GM18505 (cell line): ENCODE results near the gene EIF1AD.

Experiments
- ATAC-seq: cut with Tn5 transposase; IDR thresholded peaks from one replicate; pipeline ENCODE4 v1.9.1; 2021; ENCODE audit not compliant: unreplicated experiment
- POLR2A ChIP-seq: IDR thresholded peaks from 4 replicates; pipeline ENCODE4 v1.6.1; 2011; ENCODE audit warnings: borderline replicate concordance; ENCODE audit not compliant: insufficient read depth, insufficient read length; ENCODE audit errors: extremely low read depth

The EIF1AD gene

GRCh38 chr11:66001942-66002647, at the start of gene EIF1AD, which contains the start of gene BANF1:
TSS of gene EIF1AD (minus strand) at chr11:66002157. CDS start at chr11:66000389, 1,768 bp downstream.
TSS of gene BANF1 (plus strand) at chr11:66002503. CDS start at chr11:66003251, 748 bp downstream.
- peak; percentile 68 for ATAC-seq
- peak; percentile 85 for TF ChIP-seq POLR2A

GRCh38 chr11:66051371-66051765, 49.4 kb upstream of the EIF1AD start:
- ATAC-seq, result no peak
- no peak for TF ChIP-seq POLR2A

DNA sequence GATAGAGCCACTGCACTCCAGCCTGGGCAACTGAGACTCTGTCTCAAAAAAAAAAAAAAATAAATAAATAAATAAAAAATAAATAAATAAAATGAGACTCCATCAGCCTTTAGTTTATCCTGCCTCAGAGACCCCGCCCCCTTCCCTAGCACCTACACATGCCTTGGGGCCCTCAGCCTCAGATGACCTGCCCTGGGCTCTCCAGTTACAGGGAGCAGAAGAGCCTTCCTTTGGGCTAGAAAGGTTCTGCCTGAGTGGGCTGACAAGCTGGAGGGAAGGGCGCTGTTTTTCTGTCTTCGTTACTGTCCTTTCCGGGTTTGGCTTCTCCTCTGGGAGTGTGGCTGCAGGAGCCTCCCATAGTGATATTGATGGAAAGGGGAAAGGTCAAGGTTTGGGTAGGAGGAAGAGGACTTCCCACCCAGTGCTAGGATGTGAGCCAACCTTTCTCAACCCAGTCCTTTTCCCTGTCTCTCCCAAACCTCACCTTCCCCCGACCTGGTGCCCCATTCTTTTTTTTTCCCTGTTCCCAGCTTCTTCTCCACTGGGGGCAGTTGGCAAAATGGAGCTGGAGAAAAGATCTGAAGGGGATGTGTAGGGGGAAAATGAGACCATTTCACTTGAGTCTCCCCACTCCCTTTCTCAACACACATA, 48.7 kb upstream of the EIF1AD start:
- no peak for TF ChIP-seq POLR2A
- ATAC-seq, result no peak

GRCh38 chr11:66048547-66049323, 46.8 kb upstream of the EIF1AD start, which contains the start of gene GAL3ST3:
TSS of gene GAL3ST3 (minus strand) at chr11:66049161. CDS start at chr11:66045415, 3,746 bp downstream.
- ATAC-seq, result no peak
- TF ChIP-seq POLR2A, result no peak

DNA sequence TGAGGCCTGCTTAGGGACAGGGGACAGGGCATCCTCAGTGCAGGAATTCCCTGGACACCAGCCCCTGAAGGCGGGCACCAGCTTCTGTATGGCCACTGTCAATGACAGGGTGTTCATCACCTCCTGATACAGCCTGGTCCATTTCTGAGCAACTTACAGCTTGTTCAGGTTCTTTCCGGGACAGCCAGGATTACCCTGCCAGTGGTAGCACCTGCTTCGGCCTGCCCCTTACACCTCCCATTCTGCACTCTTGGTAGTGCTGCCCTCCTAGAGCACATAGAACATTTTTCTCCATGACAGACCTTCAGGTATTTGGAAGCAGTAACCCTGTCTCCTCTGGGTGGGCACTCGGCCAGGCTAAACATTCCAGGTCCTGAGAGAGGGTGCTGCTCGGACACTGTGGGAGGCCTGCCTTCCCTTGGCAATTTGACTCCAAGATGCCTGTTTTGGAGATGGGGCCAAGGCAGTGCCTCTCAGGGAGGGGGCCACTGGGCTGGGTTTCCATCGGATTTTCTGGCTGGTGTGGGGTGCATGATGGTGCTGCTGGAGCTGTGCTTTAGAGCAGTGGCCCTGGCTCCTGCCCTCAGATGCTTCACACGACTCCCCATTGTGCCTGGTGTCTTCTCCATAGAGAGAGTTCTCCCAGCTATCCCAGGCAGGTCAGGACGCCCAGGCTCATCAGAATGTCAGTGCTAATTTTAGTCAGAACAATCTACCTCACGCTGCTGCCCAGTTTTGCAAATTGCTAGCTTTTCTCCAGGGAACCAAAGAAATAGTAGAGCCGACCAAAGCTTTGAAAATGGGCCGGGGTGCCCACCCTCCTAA, 45.8 kb upstream of the EIF1AD start:
- ATAC-seq, result no peak
- TF ChIP-seq POLR2A, result no peak

GRCh38 chr11:66046901-66047300, 44.9 kb upstream of the EIF1AD start:
- no peak for ATAC-seq
- TF ChIP-seq POLR2A, result no peak

DNA sequence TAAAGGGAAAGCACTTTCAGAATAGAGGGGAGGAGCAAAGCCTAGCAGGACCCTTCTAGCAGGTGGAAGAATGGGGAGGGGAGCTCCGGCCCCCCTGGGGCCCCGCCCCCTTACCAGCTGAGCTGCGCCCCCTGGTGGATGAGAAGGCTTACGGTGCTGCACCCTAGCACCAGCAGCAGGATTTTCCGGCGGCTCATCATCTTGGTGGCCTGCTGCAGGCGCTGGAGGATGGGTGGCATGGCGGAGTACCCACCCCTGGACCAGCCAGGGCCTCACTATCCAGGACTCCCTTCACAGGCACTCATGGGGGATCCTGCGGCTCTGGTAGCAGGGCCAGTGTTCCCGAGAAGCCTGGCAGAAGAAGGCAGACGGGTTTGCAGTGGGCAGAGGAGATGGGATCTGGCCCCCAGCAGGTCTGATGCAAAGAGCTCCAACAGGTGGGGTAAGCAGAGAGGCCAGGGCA, 43.3 kb upstream of the EIF1AD start:
- no peak for ATAC-seq
- TF ChIP-seq POLR2A, result no peak

- ATAC-seq, result no peak
- no peak for TF ChIP-seq POLR2A
Observed at GRCh38 chr11:66044757-66045156, 42.8 kb upstream of the EIF1AD start.

DNA sequence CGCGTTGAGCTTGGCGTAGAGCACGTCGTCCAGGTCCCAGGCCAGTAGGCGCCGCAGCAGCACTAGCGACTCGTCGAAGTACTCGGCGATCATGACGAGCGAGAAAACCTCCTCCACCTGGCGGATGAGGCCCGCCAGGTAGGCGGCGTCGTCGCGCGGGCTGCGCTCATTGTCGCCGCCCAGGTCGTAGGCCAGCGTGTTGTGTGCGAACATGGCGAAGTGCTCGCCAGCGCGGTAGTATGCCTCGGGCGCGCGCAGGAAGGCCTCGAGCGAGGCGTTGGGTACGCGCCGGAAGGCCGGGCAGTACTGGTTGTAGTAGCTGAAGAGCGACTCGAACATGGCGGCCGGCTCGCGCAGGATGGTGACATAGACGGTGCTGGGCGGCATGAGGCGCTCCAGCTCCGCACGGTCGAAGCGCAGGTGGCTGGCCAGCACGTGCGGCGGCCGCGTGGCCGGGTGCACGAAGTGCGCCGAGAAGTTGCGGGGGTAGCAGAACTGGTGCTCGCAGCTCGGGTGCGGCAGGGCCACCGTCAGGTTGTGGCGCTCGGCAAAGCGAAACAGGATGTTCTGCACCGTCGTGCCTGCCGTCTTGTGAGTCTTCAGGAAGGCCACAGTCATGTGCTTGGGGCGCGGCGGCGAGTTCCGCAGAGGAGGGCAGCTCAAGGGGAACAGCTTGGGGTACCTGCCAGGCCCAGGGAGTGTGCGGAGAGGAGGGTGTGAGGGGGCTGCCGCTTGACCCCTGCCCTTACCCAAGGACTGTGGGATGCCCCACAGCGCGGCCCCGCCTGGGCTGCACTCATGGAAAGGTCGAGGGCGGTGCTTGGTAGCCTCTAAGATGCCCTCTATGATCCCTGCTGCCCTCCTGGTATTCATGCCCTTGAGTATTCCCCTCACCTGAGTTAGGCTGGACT, 41.3 kb upstream of the EIF1AD start:
- no peak for TF ChIP-seq POLR2A
- no peak for ATAC-seq

GRCh38 chr11:66042227-66042995, 40.5 kb upstream of the EIF1AD start:
- no peak for TF ChIP-seq POLR2A
- no peak for ATAC-seq

GRCh38 chr11:66039765-66040164, 37.8 kb upstream of the EIF1AD start:
- no peak for TF ChIP-seq POLR2A
- no peak for ATAC-seq
